ENCODE results near the gene RPP25L.

RPP25L gene

DNA sequence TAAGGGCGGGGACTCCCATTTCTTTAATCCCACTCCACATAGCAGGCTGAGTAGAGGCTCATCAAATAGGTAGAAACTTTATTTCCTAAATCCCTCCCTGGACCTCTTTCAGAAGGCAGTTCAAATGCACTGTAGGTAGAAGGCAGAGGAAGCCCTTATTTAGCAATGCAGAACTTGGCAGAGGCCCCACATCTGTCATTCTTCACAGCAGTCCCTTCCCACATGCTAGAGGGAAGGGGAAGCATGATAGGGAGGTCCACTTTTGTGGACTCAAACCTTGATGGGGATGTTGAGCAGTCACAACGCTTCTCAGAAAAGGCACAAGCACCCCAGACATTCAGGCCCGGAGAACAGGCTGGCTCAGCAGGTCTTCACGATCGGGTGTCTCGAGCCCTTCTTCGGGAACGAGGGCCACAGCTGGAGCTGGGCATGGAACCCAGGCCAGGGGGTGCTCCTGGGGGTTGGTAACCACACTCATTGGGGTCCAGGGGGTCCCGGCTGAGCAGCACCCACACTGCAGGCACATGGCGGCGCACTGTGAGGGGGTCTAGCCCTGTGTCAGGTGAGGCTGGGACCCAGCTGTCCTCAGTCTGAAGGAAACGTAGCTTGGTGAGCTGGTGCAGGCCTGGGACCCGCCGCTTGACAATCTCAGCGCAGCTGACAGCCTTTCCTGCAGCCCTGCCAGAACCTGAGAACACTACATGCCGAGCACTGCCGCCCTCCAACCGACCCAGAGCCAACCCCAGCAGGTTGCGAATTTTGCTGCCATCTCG, 1.3 kb downstream of the RPP25L start:
- no peak for DNase-seq

GRCh38 chr9:34607331-34607730, 4.6 kb downstream of the RPP25L start:
- no peak for DNase-seq

DNA sequence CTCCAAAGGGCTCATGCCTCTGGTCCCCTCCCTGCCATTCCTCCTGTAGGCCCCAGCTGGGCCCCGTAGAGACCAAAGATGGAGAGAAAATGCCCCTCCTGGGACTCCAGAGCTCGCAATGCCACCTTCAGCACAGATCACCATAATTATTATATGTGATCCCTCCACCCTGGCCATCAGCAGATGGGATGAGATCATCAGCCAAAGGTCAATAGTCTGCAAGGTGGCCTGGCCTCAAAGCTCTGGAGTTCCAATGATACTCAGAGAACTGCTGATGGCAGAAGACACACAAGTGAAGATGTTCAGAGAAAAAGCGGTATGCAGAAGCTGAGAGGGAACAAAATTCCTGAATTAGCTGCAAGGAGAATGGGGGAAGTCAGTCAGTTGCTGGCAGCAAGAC, 5.0 kb downstream of the RPP25L start:
- DNase-seq: no peak

- DNase-seq: no peak
Observed at GRCh38 chr9:34606190-34606589, 5.7 kb downstream of the RPP25L start.

- peak; percentile 31 for DNase-seq
Observed at GRCh38 chr9:34603610-34604231, 8.2 kb downstream of the RPP25L start.

- DNase-seq: no peak
Observed at GRCh38 chr9:34601937-34602573, 9.8 kb downstream of the RPP25L start.

GRCh38 chr9:34600908-34601307, 11.0 kb downstream of the RPP25L start:
- no peak for DNase-seq

- DNase-seq: no peak
Observed at GRCh38 chr9:34599546-34599945, 12.4 kb downstream of the RPP25L start.

- DNase-seq: no peak
Observed at GRCh38 chr9:34594177-34594576, 17.7 kb downstream of the RPP25L start.

- DNase-seq: no peak
Observed at GRCh38 chr9:34592895-34593601, 18.8 kb downstream of the RPP25L start.

DNA sequence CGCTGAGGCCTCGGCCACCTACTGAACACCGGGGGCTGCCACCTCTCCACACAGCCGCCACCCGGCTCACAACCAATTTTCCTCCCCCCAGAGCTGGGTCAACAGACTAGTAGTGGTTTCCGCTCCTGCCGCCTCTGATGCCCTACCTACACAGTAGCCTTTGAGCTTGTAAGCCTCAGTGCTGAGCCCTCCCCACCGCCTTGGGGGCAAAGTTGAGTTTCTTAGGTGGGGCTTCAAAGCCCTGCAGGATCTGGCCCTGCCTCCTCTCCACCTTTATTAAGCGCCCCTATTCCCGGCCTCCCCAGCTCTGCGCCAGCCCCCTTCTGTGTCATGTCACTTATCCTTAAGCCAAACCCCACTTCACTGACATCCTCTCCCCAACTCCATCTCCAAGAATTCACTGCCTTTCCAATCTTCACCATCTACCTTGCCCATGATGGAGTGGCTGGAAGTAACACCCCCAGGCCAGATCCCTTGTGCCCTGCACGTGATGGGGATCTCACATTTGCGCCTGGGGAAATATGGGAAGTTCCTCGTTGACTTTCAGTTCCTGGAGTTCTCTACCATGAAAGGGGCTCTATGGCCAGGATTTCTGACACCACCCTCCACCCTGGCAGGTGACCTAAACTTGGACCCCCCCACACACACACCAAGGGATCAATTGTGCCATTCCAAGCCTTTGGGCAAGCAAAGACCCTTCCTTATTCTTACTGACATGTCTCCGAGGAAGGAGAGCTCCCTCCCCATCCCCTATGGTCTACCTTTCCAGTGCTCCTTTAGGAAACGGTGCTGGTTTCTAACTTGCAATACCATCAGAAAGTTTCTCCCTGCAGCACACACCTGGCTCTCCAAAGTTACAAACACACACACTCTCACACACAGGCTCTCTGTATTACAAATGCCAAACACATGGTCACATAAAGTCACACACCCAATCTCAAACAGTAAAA, 19.7 kb downstream of the RPP25L start:
- no peak for DNase-seq

DNA sequence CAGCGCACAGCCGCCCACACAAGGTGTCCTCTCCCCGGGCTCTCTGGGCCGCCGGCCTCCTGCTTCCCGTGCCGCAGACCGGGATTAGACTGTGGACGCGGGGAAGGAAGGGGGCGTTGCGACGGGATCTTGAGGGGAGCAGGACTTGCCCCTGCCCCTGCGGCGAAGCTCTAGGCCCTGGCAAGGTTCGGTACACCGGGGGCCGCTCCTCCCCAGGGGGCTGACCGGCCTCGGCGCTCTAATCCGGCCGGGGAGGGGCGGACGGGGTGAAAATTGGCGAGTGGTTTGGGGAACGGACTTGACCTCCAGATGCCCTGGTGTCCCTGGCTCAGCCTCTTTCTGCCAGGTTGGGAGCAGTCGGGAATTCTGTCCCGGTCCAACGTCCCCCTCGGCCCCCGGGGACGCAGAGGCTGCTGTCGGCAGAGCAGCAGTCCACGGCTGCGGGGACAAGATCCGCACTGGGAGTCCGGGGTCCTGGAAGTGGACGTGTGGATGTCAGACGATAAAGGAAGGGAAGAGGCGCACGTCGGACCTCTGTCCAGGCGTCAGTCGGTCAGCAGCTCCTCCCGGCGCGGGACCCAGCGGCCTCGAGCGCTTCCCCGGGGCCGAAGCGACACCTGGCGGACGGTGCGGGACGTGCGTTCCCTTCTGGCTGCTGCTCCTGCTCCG, 20.5 kb downstream of the RPP25L start:
- DNase-seq: peak; percentile 40

DNA sequence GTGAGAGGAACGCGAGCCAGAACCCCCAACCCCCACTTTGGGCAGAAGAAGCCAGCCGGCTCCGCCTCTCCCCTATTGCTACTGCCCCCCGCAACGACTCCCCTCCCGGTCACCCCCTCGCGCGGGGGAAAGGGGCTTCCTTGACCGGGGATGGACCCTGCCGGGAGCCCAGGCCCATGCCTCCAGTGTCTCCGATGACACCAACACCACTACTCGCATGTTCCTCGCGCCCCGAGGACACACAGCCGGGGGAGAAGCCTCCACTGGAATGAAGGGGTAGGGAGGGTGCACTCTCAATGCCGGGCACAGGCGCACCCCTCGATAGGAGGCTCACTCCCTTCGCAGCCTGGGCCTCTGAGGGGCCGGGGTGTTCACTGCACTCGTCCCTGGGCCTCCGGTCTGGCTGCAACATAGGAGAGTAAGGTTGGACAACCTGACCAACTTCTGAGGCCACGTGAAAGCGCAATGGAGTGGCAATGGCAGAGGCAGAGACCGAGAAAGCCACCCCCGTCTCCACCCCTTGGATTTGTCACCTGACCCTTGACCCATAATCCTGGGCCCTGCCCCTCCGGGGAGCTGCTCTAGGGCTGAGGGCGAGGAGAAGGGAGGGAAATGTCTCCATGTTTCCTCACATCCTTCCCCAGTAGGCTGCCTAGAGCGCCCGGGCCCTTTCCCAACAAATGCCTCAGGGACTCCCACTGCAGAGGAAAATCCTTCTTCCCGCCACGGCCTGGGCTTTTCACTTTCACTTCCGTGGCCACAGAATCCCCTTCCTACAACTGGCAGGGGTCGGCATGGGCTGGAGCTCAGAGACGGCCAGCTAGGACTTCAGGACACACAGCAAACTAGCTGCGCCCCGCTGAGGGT, 21.3 kb downstream of the RPP25L start:
- no peak for DNase-seq

GRCh38 chr9:34589636-34590380, 22.1 kb downstream of the RPP25L start, which contains the start of gene CNTFR:
TSS of gene CNTFR (minus strand) at chr9:34589724. CDS start at chr9:34568981, 20,743 bp downstream.
- peak; percentile 42 for DNase-seq

DNA sequence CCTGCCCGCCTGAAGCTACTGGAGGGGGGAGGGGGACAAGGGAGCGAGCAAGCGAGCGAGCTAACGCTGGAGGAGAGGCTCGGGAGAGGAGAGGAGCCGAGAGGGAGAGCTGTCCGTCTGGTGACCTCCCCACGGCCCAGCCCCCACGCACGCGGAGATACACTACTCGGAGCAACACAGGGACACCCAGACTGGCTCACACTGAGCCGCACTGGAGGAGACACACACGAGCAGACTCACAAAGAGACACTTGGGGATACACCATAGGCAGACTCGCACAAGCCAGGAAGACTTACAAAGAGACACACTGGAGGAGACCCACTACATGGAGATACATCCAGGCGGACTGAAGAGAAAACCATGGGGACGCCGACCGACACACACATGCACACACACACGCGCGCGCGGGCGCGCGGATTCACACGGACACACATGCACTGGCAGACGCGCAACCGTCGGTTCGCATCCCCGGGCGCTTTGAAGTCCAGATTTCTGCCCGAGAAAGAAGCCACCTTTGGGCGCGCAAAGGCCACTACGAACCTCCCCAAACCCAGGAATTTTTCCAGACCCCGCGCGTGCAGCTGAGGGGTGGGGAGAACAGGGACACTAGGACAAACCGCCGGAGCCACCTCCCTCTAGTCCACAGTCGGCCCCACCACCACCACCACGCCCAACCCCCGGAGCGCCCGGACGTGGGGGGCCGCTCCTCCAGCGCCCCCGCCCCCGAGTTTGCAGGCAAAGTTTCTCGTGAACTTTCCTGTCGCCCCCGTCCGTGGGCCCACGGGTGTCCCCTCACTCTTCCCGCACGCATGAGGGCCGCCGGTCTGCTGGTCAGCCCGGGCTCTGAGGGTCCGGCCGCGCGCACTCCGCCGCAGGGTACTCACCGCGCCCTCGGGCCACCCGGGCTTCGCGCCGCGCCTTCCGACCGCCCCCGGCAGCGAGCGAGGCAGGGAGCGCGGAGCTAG, 22.9 kb downstream of the RPP25L start:
- DNase-seq: no peak

GRCh38 chr9:34587271-34587670, 24.6 kb downstream of the RPP25L start:
- DNase-seq: no peak

DNA sequence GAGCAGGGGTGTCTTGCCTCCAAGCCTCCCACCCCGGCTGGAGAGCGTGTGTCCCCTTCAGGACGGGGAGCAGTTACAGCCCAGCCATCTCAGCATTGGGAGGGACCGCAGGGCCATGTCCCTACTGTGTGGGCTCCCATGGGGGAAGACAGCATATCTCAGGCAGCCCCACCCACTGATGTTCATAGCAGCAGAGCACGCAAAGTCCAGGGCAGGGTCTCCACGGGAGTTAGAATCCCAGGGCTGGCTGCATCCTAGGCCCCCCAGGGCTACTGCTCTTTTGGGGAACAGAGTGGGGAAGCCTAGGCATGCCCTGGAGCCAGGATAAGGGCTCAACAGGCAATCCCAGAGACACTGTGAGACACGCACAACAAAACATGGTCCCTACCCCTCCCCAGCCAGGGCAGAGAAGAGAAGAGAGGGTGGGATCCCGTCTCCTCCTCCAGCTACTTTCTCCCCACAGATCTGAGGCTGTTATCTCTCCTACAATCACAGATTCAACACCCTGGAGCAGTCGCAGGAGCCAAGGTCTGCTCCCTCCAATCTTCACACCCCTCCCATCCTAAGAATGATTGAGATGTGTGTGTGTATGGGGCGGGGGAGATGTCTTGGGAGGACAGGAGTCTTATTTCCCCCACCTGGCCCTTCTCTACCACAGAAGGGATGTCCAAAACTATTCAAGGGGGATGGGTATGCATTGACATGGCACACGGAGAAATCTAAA, 25.8 kb downstream of the RPP25L start:
- no peak for DNase-seq

GRCh38 chr9:34584970-34585369, 26.9 kb downstream of the RPP25L start:
- no peak for DNase-seq
